NCI-H146 (cell line): Measurements from ENCODE around the gene KCNB1.

ENCODE experiments used
- DNase-seq: peaks from one replicate; lab custom pipeline; 2025; lab: John Stamatoyannopoulos, UW

KCNB1 gene

GRCh38 chr20:49351775-49352174, 130.7 kb downstream of the KCNB1 start:
- DNase-seq: no peak

- DNase-seq: no peak
Observed at GRCh38 chr20:49349694-49350252, 132.7 kb downstream of the KCNB1 start.

DNA sequence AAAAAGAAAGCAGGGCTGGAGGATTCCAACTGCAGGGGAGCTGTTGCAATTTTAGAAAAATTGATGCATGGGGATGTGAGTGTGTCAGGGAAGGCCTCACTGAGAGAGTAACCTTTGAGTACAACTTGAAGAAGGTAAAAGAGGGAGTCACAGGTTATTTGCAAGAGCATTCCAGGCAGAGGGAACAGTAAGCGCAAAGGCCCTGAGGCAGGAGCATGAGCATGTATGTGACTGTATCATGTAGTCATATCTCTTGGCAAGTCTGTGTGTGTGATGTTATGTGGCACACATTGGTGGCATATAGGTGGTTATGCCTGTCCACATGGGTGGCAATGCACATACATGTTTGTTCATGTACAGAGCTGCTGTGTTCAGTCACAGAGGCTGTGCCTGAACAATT, 133.4 kb downstream of the KCNB1 start:
- DNase-seq: no peak

GRCh38 chr20:49348563-49348962, 133.9 kb downstream of the KCNB1 start:
- no peak for DNase-seq

DNA sequence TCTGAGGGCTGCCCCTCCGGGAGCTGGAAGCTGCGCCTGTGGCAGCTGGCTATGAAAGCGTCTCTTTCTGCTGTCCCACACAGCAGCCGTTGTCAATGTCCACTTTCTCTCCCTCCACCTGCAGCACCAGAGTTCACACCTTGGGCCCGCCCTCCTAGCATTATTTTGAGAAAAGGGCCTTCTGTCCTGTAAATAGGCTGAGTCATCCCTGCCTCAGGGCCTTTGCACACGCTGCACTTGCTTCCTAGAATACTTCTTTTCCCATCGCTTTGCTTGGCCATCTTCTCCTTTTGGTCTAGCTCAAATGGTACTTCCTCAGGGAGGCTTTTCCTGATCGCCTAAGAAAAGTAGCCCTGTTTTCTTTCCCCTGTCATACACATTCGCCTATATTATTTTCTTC, 135.3 kb downstream of the KCNB1 start:
- DNase-seq: no peak

DNA sequence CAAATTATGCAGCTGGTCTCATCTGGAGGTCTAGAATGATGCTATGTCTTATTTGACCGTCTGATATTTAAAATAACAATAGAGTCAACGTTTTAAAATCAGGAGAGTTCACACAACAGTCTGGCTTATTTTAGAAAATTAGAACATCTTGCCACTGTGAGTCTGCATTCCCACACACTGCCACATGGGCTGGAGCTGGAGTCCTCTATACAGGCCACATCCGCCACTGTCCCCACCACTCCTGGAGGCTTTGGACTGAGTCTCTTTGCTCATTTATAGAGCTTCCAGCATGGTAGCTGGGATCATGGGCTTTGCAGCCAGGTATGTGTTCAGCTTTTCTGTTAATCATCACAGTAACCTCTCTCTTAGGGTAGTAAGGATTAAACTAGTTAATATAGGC, 135.8 kb downstream of the KCNB1 start:
- no peak for DNase-seq

- no peak for DNase-seq
Observed at GRCh38 chr20:49345524-49345923, 136.9 kb downstream of the KCNB1 start.

DNA sequence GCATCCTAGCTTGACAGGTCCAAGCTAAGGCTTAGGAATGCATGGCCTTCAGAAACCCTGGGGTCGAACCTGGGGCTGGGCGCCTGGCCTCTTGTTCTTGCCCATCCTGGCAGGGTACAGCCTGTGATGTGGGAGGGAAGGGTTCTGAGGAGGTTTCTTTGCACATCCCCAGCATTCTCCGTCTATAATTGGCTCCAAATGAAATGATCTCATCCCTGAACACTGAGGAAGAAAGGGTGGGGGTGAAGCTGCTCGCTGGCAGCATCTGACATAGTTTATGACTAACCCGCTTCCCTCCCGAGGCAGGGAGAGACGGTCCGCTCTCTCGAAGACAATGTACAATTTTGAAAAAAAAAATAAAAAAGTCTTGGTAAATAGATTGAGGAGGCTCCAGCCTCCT, 137.5 kb downstream of the KCNB1 start:
- no peak for DNase-seq

DNA sequence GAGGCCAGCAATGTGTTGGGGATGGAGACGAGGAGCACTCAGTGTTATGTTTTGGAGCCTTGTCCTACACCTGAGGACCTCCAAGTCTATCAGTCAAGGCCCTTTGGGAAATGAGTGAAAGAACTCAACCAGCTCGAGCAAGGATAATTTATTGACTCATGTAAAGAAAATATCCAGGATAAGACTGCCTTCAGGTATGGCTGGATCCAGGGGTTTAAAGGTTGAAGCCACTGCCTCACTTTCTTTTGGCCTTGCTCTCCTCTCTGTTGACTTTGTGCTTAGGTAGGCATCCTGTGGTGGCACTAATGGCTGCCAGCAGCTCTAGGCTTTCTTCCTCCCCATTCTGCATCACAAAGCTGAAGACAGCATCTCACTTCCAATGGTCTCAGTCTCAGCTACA, 138.3 kb downstream of the KCNB1 start:
- no peak for DNase-seq

- no peak for DNase-seq
Observed at GRCh38 chr20:49343246-49343645, 139.2 kb downstream of the KCNB1 start.

- DNase-seq: no peak
Observed at GRCh38 chr20:49340161-49340966, 142.1 kb downstream of the KCNB1 start.

GRCh38 chr20:49339123-49339522, 143.3 kb downstream of the KCNB1 start:
- DNase-seq: no peak

DNA sequence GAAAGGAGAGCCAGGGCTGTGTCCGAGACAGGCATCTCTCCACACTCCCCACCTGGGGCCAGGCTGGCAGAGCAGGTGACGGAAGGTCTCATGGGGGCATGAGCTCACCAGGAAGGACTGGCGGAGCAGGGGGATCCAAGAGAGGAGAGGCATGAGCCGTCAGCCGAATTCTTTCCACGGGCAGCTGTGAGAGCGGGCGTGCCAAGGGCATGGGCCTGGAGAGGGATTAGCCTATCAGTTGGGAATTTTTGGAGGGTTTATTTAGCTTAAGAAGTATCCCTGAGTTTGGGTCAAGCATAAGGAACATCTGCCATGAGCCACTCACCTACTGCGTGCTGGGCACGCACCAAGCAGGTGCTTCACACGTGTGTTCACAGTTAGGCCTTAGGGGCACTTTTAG, 144.4 kb downstream of the KCNB1 start:
- no peak for DNase-seq

- DNase-seq: no peak
Observed at GRCh38 chr20:49337357-49337756, 145.1 kb downstream of the KCNB1 start.

DNA sequence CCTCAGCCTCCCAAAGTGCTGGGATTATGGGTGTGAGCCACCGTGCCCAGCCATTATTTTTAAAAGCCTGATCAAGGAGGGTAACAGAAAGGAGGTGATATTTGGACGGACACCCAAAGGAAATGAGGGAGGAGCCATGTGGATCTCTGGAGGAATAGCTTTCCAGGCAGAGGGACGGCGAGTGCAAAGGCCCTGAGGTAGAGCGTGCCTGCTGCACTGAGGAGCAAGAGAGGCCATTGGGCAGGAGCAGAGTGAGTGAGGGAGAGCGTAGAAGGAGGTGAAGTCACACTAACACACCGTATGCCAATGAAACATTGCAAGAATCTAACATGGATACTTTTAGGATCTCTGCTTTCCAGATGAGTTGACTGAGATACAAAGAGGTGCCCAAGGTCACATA, 145.7 kb downstream of the KCNB1 start:
- no peak for DNase-seq

DNA sequence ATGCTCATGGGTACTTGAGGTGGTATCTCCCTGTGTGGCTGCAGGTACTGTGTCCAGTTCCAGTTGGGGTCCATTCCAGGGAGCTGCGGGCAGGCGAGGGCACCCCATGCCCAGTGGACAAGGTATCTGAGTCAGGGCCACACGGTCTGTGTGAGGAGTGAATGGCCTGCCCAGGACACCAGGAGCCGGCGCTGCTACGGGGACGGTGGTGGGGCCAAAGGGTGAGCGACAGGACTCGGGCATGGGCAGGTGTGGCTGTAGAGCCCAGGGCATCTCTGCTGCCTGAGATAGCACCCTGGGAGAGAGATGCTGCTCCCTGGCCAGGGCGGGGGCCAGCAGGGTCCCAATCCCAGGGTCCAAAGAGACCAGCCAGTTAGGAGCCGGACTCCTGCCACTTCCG, 147.0 kb downstream of the KCNB1 start:
- DNase-seq: no peak

DNA sequence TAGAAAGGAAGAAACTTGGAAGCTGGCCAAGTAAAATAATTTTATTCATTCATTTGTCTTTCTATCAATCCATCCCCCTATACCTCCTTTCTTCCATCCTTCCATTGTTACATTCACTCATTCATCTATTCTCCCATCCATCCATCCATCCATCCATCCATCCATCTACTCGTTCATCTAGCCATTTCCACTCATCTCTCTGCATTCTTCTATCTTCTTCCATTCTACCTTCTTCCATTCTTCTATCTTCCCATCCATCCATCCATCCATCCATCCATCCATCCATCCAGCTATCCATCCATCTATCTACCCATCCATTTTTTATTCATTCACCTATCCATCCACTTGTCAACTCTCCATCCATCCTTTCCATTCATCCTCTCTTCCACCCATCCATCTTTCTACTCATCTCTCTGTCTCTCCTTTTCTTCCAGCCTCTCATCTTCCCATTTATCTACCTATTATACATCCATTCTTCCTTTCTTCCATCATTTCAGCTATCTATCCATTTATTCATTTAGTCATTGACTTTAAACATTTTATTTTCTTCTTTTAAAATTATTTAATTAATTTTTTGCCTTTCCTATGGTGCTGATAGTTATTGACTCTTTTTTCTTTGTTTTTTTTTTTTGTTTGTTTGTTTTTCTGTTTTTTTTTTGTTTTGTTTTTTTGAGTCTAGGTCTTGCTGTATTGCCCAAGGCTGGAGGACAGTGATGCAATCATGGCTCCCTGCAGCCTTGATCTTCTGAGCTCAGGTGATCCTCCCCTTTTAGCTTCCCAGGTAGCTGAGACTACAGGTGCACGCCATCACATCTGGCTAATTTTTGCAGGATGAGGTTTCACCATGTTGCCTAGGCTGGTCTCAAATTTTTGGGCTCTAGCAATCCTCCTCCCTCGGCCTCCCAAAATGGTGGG, 151.5 kb downstream of the KCNB1 start:
- DNase-seq: no peak

DNA sequence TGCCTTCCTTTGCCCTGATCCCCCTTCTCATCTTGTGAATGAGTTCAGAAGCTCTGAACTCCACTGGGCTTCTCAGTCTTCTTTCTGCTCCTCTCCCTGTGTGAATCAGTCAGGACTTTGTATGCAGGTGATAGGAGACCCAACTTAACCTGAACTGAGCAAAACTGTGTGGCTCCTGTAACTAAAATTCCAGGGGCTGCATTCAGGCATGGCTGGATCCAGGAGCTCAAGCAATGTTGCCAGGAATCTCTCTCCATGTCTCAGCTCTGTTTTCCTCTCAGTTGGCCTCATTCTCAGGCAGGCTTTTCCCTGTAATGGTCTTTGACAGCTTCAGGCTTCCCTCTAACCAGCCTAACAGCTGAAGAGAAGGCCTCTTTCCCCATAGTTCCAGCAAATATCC, 153.7 kb downstream of the KCNB1 start:
- no peak for DNase-seq

GRCh38 chr20:49326026-49326425, 156.4 kb downstream of the KCNB1 start:
- no peak for DNase-seq

DNA sequence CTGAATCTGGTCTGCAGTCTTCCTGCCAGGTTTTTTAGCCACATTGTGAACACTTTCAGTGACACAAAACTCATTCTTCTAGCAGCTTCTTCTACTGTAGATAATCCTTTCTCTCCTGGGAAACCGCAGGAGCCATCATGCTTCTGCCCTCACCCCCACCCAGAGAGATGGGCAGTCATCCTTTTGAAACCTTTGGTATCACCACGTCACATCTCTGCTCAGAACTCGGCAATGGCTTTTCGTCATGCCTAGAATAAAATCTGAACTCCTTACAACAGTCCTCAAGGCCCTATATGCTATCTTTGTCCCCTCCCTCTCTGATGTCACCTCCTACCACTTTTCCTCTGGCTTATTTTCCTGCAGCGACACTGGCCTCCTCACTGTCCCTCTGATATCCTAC, 158.2 kb downstream of the KCNB1 start:
- DNase-seq: no peak

DNA sequence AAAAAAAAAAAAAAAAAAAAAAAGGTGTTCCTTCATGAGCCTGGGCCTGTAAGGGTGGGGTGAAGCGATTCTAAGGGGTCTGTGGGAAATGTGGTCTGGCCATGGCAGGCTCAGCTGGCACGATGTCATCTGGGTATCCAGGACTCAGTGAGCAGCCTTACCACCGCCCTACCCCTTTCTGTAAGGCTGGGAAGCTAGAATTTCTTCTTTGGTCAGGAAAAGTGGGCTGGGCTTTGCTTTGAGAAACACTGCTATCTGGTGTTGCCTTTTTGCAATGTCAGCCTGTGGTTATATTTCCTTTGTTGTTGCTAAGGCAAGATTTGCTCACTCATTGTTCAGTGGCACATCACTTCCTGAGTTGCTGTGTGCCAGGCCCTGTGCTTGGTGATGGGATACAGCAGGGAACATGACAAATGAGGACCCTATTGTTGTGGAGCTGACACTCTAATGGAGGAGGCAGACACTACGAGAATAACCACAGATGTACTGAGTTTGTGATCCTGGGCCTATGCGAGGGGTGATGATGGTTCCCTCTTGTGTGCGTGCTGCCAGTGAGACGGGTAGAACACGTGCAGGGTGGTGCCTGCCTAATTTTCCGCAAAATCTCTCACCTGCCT, 158.7 kb downstream of the KCNB1 start:
- DNase-seq: peak; percentile 15

DNA sequence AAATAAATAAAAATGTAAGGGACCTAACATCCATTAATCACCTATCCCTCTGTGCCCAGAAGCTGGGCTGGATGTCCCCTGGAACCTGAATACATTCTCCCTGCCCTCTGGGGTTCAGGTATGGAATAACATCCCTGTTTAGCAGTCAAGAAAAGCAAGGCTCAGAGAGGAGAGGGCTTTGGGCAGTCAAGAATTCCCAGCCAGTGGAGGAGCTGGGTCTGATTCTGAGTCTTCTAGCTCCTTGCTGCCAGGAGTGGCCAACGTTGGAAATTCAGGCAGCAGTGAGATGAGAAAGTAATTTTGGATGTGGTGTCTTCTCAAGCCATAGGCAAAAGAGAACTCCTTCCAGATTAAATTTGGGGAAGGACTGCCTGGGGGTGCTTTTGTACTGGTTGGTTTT, 162.0 kb downstream of the KCNB1 start:
- DNase-seq: peak; percentile 35
